HG02678 (cell line): ENCODE measurements around the gene KLRF2.

Experiments used
- ATAC-seq: cut with Tn5 transposase; IDR thresholded peaks from one replicate; pipeline ENCODE4 v1.9.1; 2021; ENCODE audit warnings: mild to moderate bottlenecking, moderate library complexity; ENCODE audit not compliant: unreplicated experiment

KLRF2 gene

GRCh38 chr12:9933958-9934357, 52.7 kb downstream of the KLRF2 start:
- no peak for ATAC-seq

- no peak for ATAC-seq
Observed at GRCh38 chr12:9935026-9935425, 53.7 kb downstream of the KLRF2 start.

GRCh38 chr12:9936591-9936990, 55.3 kb downstream of the KLRF2 start:
- no peak for ATAC-seq

GRCh38 chr12:9940375-9940774, 59.1 kb downstream of the KLRF2 start:
- no peak for ATAC-seq

- no peak for ATAC-seq
Observed at GRCh38 chr12:9941838-9942237, 60.5 kb downstream of the KLRF2 start.

- ATAC-seq: no peak
Observed at GRCh38 chr12:9943240-9943639, 62.0 kb downstream of the KLRF2 start.

GRCh38 chr12:9944391-9944790, 63.1 kb downstream of the KLRF2 start:
- no peak for ATAC-seq
